ENCODE measurements around the gene AOX1. TPM values are rescaled to one million over a fixed set of nuclear protein-coding genes. Genes with fewer than 3 reads are reported as not detected.

AOX1 gene
- polyA plus RNA-seq, 1 of the 3 experiments (the other 2 are of a cell fraction): 3.3 TPM

DNA sequence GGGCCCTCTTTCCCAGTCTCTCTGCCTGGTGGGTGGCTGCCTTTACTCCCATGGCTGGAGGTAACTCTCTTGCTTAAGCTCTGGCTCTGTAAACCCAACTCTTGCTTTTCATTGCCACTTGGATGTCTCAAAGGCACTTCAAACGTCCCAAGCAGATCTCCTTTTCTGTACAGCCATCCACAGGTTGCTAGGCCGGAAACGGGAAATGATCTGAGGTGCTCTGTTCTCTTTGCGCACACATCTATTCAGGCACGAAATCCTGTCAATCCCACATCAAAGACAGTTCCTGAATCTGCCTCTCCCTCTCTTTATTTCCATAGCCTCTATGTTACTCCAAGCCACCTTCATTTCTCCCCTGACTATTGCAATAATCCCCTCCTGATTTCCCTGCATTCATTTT, 87.4 kb downstream of the AOX1 start:
- ChIA-PET POLR2A (no interaction called here), CTCF (interaction anchor here (1.8 kb wide), 1 partner anchor 700 kb away, joined by 7 read pairs; no protein-coding TSS in a partner anchor)
- no peaks in the 10 kb centered on the region for H3K4me1 ChIP-seq (ENCODE audit: control insufficient read depth in 1 of 2, insufficient read depth in 2 of 2, low read depth in 1 of 2, low read length in 1 of 2)
- H3K27ac ChIP-seq (ENCODE audit: low read depth in 2 of 2, low read length in 1 of 2): no peak overlapping the region
- H3K4me3 ChIP-seq (ENCODE audit: low read depth in 2 of 2, low read length in 1 of 2): no peak overlapping the region
- no peaks in the 10 kb centered on the region for H3K79me2 ChIP-seq (ENCODE audit: insufficient read depth)
- TF ChIP-seq SIN3A (IDR thresholded peaks at IDR 0.05; ENCODE audit: borderline replicate concordance, low read depth, low read length) (no peak), TCF12 (IDR thresholded peaks at IDR 0.05) (no peak), RCOR1 (IDR thresholded peaks at IDR 0.05; ENCODE audit: low read length) (no peak), CHD2 (IDR thresholded peaks at IDR 0.05; ENCODE audit: low read length, partially characterized antibody) (no peak), MEF2A (IDR thresholded peaks at IDR 0.05; ENCODE audit: borderline replicate concordance, low read depth) (no peak), YY1 (IDR thresholded peaks at IDR 0.05; ENCODE audit: low read depth) (no peak), EP300 (IDR thresholded peaks at IDR 0.05; ENCODE audit: borderline replicate concordance in 1 of 2, low read depth in 1 of 2, low read length in 1 of 2) (no peak), RXRA (IDR thresholded peaks at IDR 0.05; ENCODE audit: borderline replicate concordance, low read depth) (no peak), MXI1 (IDR thresholded peaks at IDR 0.05; ENCODE audit: low read depth, low read length) (no peak), JUND (IDR thresholded peaks at IDR 0.05) (no peak), POLR2AphosphoS5 (IDR thresholded peaks at IDR 0.05; ENCODE audit: low read depth, low read length) (no peak), NFIC (IDR thresholded peaks at IDR 0.05; ENCODE audit: borderline replicate concordance) (no peak)
- TF ChIP-seq, protein P1, sequence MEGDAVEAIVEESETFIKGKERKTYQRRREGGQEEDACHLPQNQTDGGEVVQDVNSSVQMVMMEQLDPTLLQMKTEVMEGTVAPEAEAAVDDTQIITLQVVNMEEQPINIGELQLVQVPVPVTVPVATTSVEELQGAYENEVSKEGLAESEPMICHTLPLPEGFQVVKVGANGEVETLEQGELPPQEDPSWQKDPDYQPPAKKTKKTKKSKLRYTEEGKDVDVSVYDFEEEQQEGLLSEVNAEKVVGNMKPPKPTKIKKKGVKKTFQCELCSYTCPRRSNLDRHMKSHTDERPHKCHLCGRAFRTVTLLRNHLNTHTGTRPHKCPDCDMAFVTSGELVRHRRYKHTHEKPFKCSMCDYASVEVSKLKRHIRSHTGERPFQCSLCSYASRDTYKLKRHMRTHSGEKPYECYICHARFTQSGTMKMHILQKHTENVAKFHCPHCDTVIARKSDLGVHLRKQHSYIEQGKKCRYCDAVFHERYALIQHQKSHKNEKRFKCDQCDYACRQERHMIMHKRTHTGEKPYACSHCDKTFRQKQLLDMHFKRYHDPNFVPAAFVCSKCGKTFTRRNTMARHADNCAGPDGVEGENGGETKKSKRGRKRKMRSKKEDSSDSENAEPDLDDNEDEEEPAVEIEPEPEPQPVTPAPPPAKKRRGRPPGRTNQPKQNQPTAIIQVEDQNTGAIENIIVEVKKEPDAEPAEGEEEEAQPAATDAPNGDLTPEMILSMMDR (IDR thresholded peaks at IDR 0.05): no peak
- TF ChIP-seq, protein P2, sequence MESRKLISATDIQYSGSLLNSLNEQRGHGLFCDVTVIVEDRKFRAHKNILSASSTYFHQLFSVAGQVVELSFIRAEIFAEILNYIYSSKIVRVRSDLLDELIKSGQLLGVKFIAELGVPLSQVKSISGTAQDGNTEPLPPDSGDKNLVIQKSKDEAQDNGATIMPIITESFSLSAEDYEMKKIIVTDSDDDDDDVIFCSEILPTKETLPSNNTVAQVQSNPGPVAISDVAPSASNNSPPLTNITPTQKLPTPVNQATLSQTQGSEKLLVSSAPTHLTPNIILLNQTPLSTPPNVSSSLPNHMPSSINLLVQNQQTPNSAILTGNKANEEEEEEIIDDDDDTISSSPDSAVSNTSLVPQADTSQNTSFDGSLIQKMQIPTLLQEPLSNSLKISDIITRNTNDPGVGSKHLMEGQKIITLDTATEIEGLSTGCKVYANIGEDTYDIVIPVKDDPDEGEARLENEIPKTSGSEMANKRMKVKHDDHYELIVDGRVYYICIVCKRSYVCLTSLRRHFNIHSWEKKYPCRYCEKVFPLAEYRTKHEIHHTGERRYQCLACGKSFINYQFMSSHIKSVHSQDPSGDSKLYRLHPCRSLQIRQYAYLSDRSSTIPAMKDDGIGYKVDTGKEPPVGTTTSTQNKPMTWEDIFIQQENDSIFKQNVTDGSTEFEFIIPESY (IDR thresholded peaks at IDR 0.05; ENCODE audit: borderline replicate concordance, low read depth): no peak
- TF ChIP-seq, protein P3, sequence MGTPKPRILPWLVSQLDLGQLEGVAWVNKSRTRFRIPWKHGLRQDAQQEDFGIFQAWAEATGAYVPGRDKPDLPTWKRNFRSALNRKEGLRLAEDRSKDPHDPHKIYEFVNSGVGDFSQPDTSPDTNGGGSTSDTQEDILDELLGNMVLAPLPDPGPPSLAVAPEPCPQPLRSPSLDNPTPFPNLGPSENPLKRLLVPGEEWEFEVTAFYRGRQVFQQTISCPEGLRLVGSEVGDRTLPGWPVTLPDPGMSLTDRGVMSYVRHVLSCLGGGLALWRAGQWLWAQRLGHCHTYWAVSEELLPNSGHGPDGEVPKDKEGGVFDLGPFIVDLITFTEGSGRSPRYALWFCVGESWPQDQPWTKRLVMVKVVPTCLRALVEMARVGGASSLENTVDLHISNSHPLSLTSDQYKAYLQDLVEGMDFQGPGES (IDR thresholded peaks at IDR 0.05; ENCODE audit: low read depth, low read length): no peak
- TF ChIP-seq, protein P4, sequence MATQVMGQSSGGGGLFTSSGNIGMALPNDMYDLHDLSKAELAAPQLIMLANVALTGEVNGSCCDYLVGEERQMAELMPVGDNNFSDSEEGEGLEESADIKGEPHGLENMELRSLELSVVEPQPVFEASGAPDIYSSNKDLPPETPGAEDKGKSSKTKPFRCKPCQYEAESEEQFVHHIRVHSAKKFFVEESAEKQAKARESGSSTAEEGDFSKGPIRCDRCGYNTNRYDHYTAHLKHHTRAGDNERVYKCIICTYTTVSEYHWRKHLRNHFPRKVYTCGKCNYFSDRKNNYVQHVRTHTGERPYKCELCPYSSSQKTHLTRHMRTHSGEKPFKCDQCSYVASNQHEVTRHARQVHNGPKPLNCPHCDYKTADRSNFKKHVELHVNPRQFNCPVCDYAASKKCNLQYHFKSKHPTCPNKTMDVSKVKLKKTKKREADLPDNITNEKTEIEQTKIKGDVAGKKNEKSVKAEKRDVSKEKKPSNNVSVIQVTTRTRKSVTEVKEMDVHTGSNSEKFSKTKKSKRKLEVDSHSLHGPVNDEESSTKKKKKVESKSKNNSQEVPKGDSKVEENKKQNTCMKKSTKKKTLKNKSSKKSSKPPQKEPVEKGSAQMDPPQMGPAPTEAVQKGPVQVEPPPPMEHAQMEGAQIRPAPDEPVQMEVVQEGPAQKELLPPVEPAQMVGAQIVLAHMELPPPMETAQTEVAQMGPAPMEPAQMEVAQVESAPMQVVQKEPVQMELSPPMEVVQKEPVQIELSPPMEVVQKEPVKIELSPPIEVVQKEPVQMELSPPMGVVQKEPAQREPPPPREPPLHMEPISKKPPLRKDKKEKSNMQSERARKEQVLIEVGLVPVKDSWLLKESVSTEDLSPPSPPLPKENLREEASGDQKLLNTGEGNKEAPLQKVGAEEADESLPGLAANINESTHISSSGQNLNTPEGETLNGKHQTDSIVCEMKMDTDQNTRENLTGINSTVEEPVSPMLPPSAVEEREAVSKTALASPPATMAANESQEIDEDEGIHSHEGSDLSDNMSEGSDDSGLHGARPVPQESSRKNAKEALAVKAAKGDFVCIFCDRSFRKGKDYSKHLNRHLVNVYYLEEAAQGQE (IDR thresholded peaks at IDR 0.05; ENCODE audit: low read depth, low read length): no peak
- TF ChIP-seq, protein P5, sequence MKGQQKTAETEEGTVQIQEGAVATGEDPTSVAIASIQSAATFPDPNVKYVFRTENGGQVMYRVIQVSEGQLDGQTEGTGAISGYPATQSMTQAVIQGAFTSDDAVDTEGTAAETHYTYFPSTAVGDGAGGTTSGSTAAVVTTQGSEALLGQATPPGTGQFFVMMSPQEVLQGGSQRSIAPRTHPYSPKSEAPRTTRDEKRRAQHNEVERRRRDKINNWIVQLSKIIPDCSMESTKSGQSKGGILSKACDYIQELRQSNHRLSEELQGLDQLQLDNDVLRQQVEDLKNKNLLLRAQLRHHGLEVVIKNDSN (IDR thresholded peaks at IDR 0.05; ENCODE audit: borderline replicate concordance, low read depth): no peak
- TF ChIP-seq, protein P6, sequence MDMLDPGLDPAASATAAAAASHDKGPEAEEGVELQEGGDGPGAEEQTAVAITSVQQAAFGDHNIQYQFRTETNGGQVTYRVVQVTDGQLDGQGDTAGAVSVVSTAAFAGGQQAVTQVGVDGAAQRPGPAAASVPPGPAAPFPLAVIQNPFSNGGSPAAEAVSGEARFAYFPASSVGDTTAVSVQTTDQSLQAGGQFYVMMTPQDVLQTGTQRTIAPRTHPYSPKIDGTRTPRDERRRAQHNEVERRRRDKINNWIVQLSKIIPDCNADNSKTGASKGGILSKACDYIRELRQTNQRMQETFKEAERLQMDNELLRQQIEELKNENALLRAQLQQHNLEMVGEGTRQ (IDR thresholded peaks at IDR 0.05; ENCODE audit: borderline replicate concordance, low read depth, low read length): no peak
- TF ChIP-seq, protein P7, sequence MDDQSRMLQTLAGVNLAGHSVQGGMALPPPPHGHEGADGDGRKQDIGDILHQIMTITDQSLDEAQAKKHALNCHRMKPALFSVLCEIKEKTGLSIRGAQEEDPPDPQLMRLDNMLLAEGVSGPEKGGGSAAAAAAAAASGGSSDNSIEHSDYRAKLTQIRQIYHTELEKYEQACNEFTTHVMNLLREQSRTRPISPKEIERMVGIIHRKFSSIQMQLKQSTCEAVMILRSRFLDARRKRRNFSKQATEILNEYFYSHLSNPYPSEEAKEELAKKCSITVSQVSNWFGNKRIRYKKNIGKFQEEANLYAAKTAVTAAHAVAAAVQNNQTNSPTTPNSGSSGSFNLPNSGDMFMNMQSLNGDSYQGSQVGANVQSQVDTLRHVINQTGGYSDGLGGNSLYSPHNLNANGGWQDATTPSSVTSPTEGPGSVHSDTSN (IDR thresholded peaks at IDR 0.05): no peak
- TF ChIP-seq, protein P8, sequence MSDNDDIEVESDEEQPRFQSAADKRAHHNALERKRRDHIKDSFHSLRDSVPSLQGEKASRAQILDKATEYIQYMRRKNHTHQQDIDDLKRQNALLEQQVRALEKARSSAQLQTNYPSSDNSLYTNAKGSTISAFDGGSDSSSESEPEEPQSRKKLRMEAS (IDR thresholded peaks at IDR 0.05; ENCODE audit: low read depth): no peak
- no peaks in the 10 kb centered on the region for H3K9me2 ChIP-seq
- peaks cover 1% of the 10 kb centered on the region for H3F3A ChIP-seq (replicated peaks; ENCODE audit: insufficient read depth)
- no peak overlapping the region for H3K9ac ChIP-seq
- H3K4me2 ChIP-seq: no peak overlapping the region
- no peaks in the 10 kb centered on the region for H3K36me3 ChIP-seq (replicated peaks in 1 of 2; ENCODE audit: control insufficient read depth in 1 of 2, insufficient read depth in 2 of 2, low read length in 1 of 2)
- H3K9me3 ChIP-seq: no peaks in the 10 kb centered on the region
- H3K27me3 ChIP-seq (ENCODE audit: insufficient read depth): no peaks in the 10 kb centered on the region
- DNase-seq: no peak
- H2AFZ ChIP-seq (ENCODE audit: low read depth): no peak overlapping the region
- no peaks in the 10 kb centered on the region for H4K20me1 ChIP-seq (ENCODE audit: insufficient read depth)
- WGBS (ENCODE audit: low lambda C conversion rate): 71% methylated on average over 5 of the region's 5 CpGs
